D721Med (cell line): Measurements from ENCODE around the gene PHF12.

ENCODE experiments used
- DNase-seq: peaks from one replicate; pipeline ENCODE4 v3.0.0; 2011; ENCODE audit warnings: low spot score; ENCODE audit not compliant: insufficient read length
- FAIRE-seq: peaks from 2 replicates; lab custom pipeline; 2011; peaks lifted over from hg19 to GRCh38; lab: Jason Lieb, UNC
- CTCF ChIP-seq: IDR thresholded peaks from 2 replicates; pipeline ENCODE4 v1.5.1; 2012; ENCODE audit warnings: mild to moderate bottlenecking, control low read depth; ENCODE audit not compliant: insufficient read depth; ENCODE audit errors: missing control alignments

PHF12 gene

DNA sequence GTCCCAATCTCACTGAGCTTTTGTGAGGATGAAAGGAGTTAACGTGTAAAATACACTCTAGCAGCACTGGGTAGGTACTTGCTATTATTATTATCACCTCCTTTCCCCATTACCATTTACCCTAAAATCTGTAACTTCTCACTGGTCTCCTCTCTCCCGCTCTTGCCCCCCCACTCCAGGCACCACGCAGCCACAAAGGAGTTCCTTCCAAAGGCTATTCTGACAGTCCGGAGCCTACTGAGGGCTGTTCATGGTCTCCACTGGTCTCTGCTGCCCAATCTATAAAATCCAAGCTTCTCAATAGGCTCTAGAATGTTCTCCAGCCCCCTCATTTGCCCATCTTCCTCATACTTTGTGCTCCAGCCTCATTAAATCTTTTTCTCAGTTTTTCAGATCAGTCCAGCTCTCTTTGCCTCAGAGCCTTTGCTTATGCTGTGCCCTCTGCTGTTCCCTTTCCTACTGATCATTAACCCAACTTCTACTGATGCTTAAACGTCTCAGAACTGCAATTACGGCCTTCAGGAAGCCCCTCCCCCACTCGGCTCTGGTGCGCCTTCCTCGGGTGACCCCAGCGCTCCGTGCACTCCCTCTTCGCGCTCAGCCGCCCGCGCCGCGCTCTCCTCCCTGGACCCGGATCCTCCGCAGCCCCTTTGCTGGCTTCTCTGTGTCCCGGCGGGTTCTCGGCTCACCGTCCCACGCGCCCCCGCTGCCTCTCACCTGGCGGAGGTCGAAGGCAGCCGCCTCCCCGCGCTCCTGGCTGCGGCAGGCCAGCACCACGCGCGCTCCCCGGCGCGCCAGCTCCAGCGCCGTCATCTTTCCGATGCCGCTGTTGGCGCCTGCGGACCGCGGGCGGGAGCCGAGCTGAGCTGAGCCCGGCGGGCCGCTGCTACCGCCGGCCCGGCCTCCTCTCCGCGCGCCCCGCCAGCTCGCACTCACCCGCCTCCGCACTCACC lies 49.2 kb downstream of the PHF12 start:
- FAIRE-seq (no peak), DNase-seq (no peak)
- TF ChIP-seq CTCF, result no peak

- DNase-seq, result no peak
- FAIRE-seq, result no peak
- no peak for TF ChIP-seq CTCF
These were observed 50.2 kb downstream of the PHF12 start for GRCh38 chr17:28900986-28901726.

- no peak for FAIRE-seq
- no peak for TF ChIP-seq CTCF
- DNase-seq, result no peak
These were observed 52.0 kb downstream of the PHF12 start for GRCh38 chr17:28899212-28899815.

GRCh38 chr17:28898527-28898955 lies 52.8 kb downstream of the PHF12 start:
- no peak for TF ChIP-seq CTCF
- DNase-seq (no peak), FAIRE-seq (no peak)

DNA sequence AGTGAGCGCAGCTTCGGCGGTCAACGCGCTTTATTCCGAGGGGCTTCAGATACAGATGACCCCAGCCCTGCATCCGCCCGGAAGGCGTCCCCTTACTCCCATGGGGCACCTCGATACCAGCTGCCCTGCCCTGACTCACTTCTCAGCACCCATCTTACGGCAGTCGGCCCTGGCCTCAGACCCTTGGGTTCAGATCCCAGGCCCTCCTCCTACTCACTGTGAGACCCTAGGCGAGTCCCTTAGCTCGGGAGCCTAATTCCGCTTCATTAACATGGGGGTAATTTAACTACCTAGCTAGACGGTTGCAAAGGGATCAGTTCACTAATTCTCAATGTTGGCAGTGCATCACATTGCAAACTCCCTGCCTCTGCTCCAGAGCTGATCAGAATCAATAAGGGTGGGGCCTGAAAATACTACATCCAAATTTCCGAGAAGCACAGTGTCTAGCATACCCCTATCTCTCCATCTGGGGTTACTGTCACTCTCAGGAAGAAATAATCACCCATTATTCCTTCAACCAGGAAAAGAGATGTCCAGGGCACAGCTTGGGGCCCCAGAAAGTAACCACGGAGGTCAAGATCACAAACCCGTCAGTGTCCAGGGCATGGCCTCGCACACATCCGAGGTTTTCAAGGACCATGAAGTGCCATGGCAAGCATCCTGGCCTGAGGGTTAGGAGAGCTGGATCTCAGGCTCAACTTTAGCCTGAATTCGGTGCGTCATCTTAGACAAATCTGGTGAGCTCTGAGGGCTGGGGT lies 53.4 kb downstream of the PHF12 start:
- FAIRE-seq, result no peak
- TF ChIP-seq CTCF, result no peak
- no peak for DNase-seq

DNA sequence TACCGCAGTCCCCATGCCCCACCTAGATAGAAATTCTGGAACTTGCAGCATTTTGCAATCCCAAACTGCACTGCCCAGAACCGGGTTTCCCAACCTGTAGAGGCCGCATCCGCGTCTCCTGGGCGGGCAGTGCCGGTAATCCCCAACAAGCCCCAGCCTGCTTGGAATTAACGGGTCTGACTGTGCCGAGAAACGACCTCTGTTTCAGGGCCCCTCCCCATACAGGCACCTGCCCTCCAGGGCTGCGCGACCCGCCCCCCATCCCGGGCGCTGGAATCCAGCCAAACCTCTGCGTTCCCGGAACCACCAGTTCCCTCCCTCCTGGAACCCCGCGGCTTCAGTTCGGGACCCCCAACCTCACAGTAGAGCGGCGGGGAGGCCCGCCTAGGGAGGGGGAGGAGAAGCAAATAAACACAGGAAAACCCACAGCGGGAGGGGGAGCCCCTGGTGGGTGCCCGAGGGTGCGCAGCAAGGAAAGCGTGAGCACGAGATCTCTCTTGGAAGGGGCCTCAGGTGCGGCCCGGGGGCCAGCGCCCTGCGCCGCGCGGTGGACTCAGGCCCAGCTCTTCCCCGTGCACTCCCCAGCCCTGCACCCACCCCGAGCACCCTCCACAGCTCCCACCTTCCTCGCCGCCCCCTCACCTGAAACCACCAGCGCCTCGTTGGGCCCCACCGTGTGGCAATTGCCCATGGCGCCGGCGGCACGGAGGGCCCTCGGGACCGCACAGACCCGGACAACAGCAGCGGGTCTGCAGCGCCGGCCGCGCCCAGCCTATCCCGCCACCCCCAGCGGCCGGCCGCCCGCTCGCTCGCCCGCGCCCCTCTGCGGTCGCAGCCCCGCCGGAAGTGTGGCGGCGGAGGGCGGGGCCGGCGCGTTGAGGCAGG lies 54.2 kb downstream of the PHF12 start, which contains the start of gene FLOT2:
Gene FLOT2 (minus strand): TSS at position 850 of the 885 bp plus-strand sequence. CDS start 159 bp downstream, at position 691.
- TF ChIP-seq CTCF, result peak; percentile 17
- FAIRE-seq (no peak), DNase-seq (peak; percentile 65)
